Gastroesophageal sphincter (tissue), 4 donors: ENCODE measurements around the gene MYRF. TPM values are rescaled to one million over a fixed set of nuclear protein-coding genes. Genes with fewer than 3 reads are reported as not detected.

ENCODE experiments used
- ATAC-seq: fragments of 150-250 bp; one replicate; pipeline ENCODE4 v1.9.1; 2016; ENCODE audit warnings: mild to moderate bottlenecking, moderate library complexity
- H3K27ac ChIP-seq, 4 donors: fragments of 200-600 bp; sonication (generic) in 3 of 4; 1 replicate in 3 of 4; 2 replicates in 1 of 4; pipeline ENCODE4 v1.5.1; 2016 to 2019
- H3K27me3 ChIP-seq: fragments of 200-600 bp; sonication (generic); one replicate; pipeline ENCODE4 v1.5.1; 2019
- H3K36me3 ChIP-seq, 2 donors: fragments of 200-600 bp; sonication (generic); one replicate each; pipeline ENCODE4 v1.5.1; 2019; ENCODE audit warnings: control low read depth in 1 of 2
- H3K4me1 ChIP-seq, 3 donors: fragments of 200-600 bp; sonication (generic); 1 replicate in 2 of 3; 2 replicates in 1 of 3; pipeline ENCODE4 v1.5.1; 2016 to 2019; ENCODE audit warnings: control low read depth in 2 of 3
- H3K4me3 ChIP-seq, 2 donors: fragments of 200-600 bp; sonication (generic); one replicate each; pipeline ENCODE4 v1.5.1; 2019; ENCODE audit warnings: mild to moderate bottlenecking in 1 of 2, moderate library complexity in 1 of 2
- H3K9me3 ChIP-seq, 3 donors: fragments of 200-600 bp; sonication (generic); one replicate each; pipeline ENCODE4 v1.5.1; 2017 to 2019; ENCODE audit warnings: control low read depth in 2 of 3
- EP300 ChIP-seq: sonication (generic); formaldehyde crosslinking; IDR thresholded peaks from one replicate; pipeline ENCODE4 v1.6.1; 2017; ENCODE audit warnings: antibody characterized with exemption, mild to moderate bottlenecking
- POLR2A ChIP-seq, 2 donors: fragments of 450-650 bp; IDR thresholded peaks; one replicate each; pipeline ENCODE4 v1.6.1; 2017; ENCODE audit warnings: antibody characterized with exemption in 2 of 2, mild to moderate bottlenecking in 2 of 2, moderate library complexity in 1 of 2
- POLR2AphosphoS5 ChIP-seq: sonication (generic); formaldehyde crosslinking; IDR thresholded peaks from one replicate; pipeline ENCODE4 v1.6.1; 2017; ENCODE audit warnings: antibody characterized with exemption
- WGBS, 2 donors: methylation state at CpG; one replicate each; pipeline ENCODE4 v1.1.5; 2018; ENCODE audit warnings: low coverage in 1 of 2; 5-methylcytosine and 5-hydroxymethylcytosine counted together
- total RNA-seq, 4 donors: library from RNA; depleted of rRNA; stranded (reverse); fragments of >200 nt; gene quantifications; one replicate each; pipeline ENCODE4 v1.1.0, GENCODE V29; 2016
- TF ChIP-seq, protein P1 (sequence below), 4 experiments: fragments of 200-600 bp in 2 of 4; fragments of 450-650 bp in 2 of 4; sonication (generic) in 1 of 4; IDR thresholded peaks; one replicate each; pipeline ENCODE4 v1.5.1; 2017 to 2019; ENCODE audit warnings: antibody characterized with exemption in 4 of 4, mild to moderate bottlenecking in 2 of 4, moderate library complexity in 2 of 4

The MYRF gene
- total RNA-seq, 4 donors from 2014 or later: 0.10 to 0.78 (median 0.19) TPM

DNA sequence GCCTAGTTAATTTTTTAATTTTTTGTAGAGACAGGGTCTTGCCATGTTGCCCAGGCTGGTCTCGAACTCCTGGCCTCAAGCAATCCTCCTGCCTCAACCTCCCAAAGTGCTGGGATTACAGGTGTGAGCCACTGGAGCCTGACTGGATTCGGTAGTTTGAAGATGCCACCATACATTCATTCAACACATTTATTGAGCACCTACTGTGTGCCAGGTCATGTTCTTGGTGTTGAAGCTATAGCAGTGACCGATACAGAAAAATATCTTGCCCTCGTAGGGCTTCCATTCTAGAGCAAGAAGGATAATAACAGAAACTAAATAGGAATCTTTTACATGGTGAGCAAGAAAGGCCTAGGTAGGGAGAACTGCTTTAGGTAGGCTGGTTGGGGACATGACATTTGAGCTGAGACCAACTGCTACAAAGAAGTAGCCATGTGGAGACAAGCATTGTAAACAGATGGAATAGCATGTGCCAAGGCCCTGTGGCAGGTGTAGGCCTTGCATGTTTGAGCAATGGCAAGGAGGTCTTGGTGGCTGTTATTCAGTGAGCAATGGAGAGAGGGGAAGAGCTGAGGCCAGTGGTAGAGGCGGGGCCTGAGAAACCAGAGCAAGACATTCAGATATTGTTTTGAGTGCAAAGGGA is 1.7 kb upstream of the MYRF start:
- TF ChIP-seq, protein P1, sequence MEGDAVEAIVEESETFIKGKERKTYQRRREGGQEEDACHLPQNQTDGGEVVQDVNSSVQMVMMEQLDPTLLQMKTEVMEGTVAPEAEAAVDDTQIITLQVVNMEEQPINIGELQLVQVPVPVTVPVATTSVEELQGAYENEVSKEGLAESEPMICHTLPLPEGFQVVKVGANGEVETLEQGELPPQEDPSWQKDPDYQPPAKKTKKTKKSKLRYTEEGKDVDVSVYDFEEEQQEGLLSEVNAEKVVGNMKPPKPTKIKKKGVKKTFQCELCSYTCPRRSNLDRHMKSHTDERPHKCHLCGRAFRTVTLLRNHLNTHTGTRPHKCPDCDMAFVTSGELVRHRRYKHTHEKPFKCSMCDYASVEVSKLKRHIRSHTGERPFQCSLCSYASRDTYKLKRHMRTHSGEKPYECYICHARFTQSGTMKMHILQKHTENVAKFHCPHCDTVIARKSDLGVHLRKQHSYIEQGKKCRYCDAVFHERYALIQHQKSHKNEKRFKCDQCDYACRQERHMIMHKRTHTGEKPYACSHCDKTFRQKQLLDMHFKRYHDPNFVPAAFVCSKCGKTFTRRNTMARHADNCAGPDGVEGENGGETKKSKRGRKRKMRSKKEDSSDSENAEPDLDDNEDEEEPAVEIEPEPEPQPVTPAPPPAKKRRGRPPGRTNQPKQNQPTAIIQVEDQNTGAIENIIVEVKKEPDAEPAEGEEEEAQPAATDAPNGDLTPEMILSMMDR (IDR thresholded peaks at IDR 0.05): no peak
- TF ChIP-seq POLR2AphosphoS5 (no peak), POLR2A (IDR thresholded peaks at IDR 0.05) (no peak), EP300 (no peak)
- no peak for ATAC-seq
- peaks cover 0 to 21% (median 11%) of the 10 kb centered on the region in 3 donors for H3K4me1 ChIP-seq
- no peaks in the 10 kb centered on the region for H3K9me3 ChIP-seq
- no peak overlapping the region for H3K27ac ChIP-seq
- H3K27me3 ChIP-seq: peaks cover 46% of the 10 kb centered on the region
- H3K4me3 ChIP-seq: no peak overlapping the region
- H3K36me3 ChIP-seq: no peaks in the 10 kb centered on the region
- WGBS, 2 donors: 93 to 94% methylated on average over 2 to 5 of the region's 5 CpGs

DNA sequence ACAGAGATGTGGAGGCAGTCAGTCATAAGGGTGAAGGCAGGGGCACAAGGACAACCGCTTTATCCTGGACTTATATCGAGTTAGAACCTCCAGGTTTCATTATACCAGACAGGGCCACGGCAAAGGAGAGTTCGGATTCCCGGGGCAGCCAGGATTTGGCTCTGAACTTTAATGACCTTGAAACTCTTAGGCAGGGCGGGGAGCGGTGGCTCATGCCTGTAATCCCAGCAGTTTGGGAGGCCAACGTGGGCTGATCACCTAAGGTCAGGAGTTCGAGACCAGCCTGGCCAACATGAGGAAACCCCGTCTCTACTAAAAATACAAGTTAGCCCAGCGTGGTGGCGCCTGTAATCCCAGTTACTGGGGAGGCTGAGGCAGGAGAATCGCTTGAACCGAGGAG is 1.1 kb upstream of the MYRF start:
- 86 to 92% methylated on average over 11 to 12 of the region's 14 CpGs for WGBS, 2 donors

DNA sequence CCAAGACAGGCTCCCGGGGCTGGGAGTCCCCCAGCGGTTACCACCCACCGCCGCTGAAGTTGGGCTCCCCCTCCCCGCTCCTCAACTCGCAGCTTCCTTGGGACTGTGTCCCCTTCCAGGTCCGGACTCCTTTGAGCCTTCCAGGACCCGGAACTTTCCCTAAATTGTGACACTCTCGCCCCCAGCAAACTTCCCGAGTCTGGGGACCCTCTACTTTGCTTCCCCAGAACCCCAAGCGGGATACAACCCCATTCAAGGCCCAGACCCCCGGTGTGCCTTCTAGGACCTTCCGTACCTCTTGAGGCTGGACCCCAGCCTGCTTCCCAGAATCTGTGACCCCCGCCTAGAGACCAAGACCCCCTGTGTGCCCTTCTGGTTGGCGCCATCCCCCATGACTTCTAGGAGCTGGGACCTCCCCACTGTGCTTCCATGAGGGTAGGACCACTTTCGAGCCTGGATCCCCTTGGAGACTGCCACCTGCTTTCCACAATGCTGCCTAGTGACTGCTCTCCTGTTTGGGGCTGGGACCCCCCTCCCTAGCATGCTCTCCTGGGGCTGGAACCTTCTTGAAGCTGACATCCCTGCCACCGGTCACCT is 587 bp downstream of the MYRF start:
- Histone ChIP-seq H3K4me3 (peak overlapping the region in 1 of 2 donors; percentile 51), H3K27me3 (peaks cover 46% of the 10 kb centered on the region)
- no peak for ATAC-seq

More for the DNA sequence above, 1.1 kb upstream of the MYRF start:
- H3K9me3 ChIP-seq: no peaks in the 10 kb centered on the region
- H3K4me3 ChIP-seq: no peak overlapping the region
- TF ChIP-seq POLR2AphosphoS5 (no peak), POLR2A (IDR thresholded peaks at IDR 0.05) (no peak), EP300 (no peak)
- TF ChIP-seq, protein P1 (IDR thresholded peaks at IDR 0.05): no peak
- no peaks in the 10 kb centered on the region for H3K36me3 ChIP-seq
- no peak for ATAC-seq
- peaks cover 46% of the 10 kb centered on the region for H3K27me3 ChIP-seq
- H3K27ac ChIP-seq: no peak overlapping the region
- peaks cover 0 to 21% (median 11%) of the 10 kb centered on the region in 3 donors for H3K4me1 ChIP-seq

DNA sequence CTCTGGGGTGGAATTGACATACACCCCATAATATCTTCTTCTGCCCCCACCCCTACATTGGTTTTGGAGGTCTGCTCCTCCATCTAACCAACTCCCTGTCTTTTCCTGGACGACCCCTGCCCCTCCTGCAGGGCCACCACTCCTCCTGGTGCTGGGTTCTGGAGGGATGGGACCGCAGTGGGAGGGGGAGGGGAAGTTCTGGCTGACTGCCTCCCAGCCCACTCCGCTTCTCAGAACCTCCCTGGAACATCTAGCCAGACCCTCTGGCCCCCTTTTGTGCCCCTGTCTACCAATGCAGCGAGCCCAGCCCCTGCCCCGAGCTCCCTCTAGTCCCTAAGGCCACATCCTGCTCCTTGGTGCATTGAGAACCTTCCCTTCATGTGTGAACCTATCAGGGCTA is 1.2 kb downstream of the MYRF start:
- H3K27me3 ChIP-seq: peaks cover 46% of the 10 kb centered on the region
- H3K36me3 ChIP-seq: no peaks in the 10 kb centered on the region
- ATAC-seq: no peak
- WGBS, 2 donors: no CpG with 5 or more reads among the region's 5 CpGs
- no peaks in the 10 kb centered on the region for H3K9me3 ChIP-seq
- H3K27ac ChIP-seq: no peak overlapping the region
- peaks cover 0 to 12% (median 7%) of the 10 kb centered on the region in 3 donors for H3K4me1 ChIP-seq
- TF ChIP-seq, protein P1 (IDR thresholded peaks at IDR 0.05): no peak
- no peak for TF ChIP-seq EP300
- no peak for TF ChIP-seq POLR2AphosphoS5
- TF ChIP-seq POLR2A (IDR thresholded peaks at IDR 0.05): no peak
- H3K4me3 ChIP-seq: no peak overlapping the region

More for the DNA sequence above, 587 bp downstream of the MYRF start:
- Histone ChIP-seq H3K4me1 (peaks cover 0 to 14% (median 7%) of the 10 kb centered on the region in 3 donors), H3K27ac (peak overlapping the region in 1 of 4 donors; percentile 26), H3K9me3 (no peaks in the 10 kb centered on the region), H3K36me3 (no peaks in the 10 kb centered on the region)
- 26 to 60% methylated on average over 2 to 5 of the region's 17 CpGs for WGBS, 2 donors
- TF ChIP-seq EP300 (no peak), POLR2AphosphoS5 (no peak)
- TF ChIP-seq, protein P1 (IDR thresholded peaks at IDR 0.05): no peak
